GM19324 (cell line): ENCODE data around the gene MICAL3.
A peak's percentile ranks its signal among the peaks of the same experiment; 100 is the strongest.

Experiments used
- ATAC-seq: cut with Tn5 transposase; IDR thresholded peaks from one replicate; pipeline ENCODE4 v1.9.1; 2021; ENCODE audit warnings: mild to moderate bottlenecking, moderate library complexity; ENCODE audit not compliant: unreplicated experiment, low FRiP score

The MICAL3 gene

DNA sequence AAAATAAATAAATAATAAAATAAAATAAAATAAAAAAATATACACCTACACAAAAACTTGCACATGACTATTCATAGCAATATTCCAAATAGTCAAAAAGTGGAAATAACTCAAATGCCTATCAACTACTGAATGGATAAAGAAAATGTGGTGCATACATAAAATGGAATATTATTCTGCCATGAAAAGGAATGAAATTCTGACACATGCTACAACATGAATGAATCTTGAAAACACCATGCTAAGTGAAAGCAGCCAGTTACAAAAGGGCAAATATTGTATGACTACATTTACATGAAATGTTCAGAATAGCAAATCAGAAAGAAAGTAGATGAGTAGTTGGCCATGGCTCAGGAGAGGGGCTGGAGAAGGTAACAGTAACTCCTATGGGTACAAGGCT is 46.3 kb downstream of the MICAL3 start:
- no peak for ATAC-seq

- no peak for ATAC-seq
These were observed 47.0 kb downstream of the MICAL3 start for GRCh38 chr22:17977371-17977770.

- ATAC-seq, result no peak
These were observed 48.2 kb downstream of the MICAL3 start for GRCh38 chr22:17976121-17976520.

GRCh38 chr22:17974703-17975372 is 49.5 kb downstream of the MICAL3 start:
- ATAC-seq, result no peak

DNA sequence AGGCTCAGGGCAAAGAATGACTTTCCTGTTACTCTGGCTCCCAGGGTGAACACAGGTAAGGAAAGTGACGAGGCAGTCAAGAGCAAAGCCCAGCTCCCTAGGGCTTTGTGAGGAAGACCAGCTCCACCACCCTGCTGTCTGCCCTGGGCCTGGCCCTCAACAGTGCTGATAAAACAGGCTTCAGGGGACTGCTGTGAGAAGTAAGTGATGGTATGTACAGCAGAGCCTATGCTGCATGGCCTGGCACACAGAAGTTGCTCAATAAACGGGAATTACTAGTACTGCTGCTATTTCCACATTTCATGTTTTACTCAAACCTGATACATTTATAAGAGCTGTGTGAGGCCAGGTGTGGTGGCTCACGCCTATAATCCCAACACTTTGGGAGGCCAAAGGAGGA is 50.3 kb downstream of the MICAL3 start:
- ATAC-seq, result no peak

DNA sequence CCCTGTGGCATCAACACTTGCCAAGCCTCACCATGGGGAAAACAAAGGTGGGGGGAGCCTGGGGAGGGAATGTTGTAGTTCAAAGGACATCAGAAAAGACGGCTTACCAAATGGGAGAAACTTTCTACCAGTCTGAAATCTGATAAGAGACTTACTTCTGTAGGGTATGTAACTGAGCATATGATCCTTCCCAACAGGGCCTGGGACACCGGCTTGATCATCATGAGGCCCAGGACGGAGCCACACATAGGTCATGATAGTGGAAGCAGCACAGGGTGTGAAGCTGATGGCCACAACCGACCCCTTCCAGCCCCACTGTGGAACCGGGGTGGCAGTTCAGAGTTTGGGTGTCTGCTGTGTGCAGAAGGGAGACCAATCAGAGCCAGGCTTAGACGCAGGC is 51.1 kb downstream of the MICAL3 start:
- no peak for ATAC-seq

- ATAC-seq, result no peak
These were observed 51.8 kb downstream of the MICAL3 start for GRCh38 chr22:17972385-17973191.

DNA sequence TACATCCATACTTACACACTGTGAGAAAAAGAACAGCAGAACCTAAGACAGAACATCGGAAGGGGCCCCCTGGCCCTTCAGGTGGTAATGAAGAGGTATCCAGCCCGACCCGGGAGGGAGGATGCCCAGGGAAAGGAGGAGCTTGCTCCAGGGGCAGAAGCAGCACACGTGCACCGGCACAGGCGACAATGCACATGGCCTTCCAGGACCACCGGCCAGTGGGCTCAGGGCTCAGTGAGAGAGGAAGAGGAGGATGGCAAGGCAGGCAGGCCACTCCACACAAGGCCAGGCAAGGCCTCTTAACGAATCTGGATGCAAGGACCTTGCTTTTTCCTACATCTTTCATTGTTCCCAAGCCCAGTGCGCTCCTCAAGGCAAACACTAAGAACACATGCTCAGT is 52.6 kb downstream of the MICAL3 start:
- no peak for ATAC-seq

- ATAC-seq, result no peak
These were observed 54.1 kb downstream of the MICAL3 start for GRCh38 chr22:17970201-17970708.

GRCh38 chr22:17969701-17970113 is 54.7 kb downstream of the MICAL3 start:
- ATAC-seq, result no peak

DNA sequence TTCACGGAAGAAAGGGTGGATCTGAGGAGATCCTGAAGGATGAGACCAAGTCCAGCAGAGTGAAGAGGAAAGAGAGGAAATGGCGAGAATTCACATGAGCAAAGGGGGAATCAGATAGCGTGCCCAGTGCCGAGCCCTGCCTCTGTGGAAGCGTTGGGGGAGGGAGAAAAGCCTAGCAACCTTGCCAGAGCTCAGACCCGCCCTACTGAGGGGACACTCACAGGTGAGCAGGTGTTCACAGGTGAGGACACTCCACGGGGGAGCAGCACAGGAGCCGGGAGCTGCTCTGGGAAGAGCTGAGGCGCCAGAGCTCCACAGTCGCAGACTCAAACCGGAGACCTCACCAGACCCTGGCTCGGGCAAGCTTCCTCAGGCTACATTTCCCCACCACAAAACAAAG is 56.2 kb downstream of the MICAL3 start:
- ATAC-seq, result no peak

- ATAC-seq, result no peak
These were observed 58.0 kb downstream of the MICAL3 start for GRCh38 chr22:17966403-17966717.

GRCh38 chr22:17965538-17966402 is 58.6 kb downstream of the MICAL3 start:
- ATAC-seq, result no peak

- peak; percentile 68 for ATAC-seq
These were observed 59.7 kb downstream of the MICAL3 start for GRCh38 chr22:17964643-17965042.

GRCh38 chr22:17964156-17964555 is 60.2 kb downstream of the MICAL3 start:
- peak; percentile 26 for ATAC-seq

GRCh38 chr22:17963015-17963414 is 61.3 kb downstream of the MICAL3 start:
- ATAC-seq, result no peak

DNA sequence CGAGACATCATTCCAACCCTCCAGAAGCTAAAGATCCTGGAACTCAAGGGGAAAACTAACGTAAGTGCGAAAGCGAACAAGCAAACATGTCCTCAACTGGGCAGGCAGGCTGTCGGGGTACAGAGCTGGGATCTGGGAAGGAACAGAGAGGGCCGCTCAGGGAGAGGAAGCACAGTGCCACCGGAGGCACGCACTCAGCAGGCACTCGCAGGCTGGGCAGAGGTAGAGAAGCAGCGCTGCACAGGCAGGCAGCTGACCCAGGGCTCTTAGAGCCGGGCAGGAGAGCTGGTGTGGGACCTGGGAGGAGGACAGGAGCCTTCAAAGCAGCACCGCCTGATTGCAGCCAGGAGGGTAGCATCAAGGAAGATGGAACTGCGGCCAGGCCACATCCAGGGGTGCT is 62.2 kb downstream of the MICAL3 start:
- no peak for ATAC-seq

- no peak for ATAC-seq
These were observed 63.0 kb downstream of the MICAL3 start for GRCh38 chr22:17961446-17961729.

- no peak for ATAC-seq
These were observed 63.5 kb downstream of the MICAL3 start for GRCh38 chr22:17960695-17961445.

DNA sequence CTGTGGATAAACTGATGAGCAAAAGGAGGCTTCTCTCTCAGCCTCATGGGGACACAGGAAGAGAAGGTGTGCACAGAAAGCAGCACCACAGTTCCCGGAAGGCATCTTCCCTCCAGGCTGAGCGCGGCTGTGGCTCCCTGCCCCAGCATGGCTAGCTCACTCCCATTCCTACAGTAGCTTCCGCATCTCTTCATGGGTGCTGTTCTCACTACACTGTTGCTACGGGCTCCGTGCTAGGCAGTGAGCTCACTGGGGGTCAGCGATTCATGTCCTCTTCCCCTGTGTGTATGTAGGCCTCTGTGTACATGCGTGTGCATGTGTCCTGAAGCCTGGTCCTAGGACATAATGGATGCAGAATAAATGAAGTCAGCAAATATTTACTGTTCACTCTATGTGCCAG is 64.3 kb downstream of the MICAL3 start:
- ATAC-seq, result no peak

DNA sequence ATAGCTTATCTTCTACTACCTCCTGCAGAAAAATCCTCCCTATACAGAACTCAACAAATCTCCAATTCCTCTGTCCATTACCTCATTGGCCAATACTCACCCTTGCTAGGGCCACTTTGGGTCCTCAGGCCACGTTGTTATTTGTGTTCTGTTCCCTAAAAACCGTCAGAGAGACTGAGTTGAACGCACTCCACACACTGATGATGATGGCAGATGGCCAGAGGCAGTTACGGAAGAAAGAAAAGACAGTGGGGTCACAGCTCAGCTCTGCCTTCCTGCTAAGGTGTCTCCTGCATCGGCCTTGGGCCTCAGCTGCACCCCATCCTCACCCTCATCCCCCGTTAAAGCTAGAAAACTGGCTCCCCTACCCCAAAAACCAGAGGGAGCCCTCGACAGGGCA is 66.2 kb downstream of the MICAL3 start:
- ATAC-seq, result no peak
